Measurements from ENCODE around the gene SLC35F3.

Gene SLC35F3

DNA sequence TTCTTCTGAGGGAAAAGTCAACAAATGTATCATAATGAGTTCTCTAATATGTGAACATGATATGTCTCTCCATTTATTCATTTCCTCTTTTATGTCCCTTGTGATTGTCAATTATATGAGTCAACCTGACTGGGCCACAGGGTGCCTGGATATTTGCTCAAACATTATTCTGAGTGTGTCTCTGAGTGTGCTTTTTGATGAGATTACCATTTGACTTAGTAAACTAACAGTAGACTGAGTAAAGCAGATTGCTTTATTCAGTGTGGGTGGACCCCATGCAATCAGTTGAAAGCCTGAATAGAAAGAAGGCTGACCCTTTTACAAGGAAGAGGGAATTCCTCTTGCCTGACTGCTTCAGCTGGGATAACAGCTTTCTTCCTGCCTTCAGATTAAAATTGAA is 142.6 kb downstream of the SLC35F3 start:
- DNase-seq = no peak

DNA sequence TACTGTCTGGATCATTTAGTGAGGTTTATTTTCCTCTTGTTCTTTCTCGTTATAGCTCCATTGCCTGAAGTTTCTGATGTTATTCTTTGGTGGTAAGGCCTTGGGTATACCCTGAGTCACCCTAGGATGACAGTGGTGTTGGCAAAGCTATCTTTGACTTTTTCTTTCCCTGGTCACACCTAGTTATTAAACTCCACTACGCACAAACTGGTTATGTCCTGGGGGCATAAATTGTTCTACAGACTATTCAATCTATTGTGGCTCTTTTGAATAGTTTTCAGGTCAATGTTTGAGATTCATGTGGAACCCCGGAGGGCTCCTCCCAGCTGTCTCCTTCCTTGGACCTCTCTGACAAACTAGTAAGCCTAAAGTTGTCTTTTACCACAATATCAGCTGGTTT is 157.7 kb downstream of the SLC35F3 start:
- DNase-seq = no peak

DNA sequence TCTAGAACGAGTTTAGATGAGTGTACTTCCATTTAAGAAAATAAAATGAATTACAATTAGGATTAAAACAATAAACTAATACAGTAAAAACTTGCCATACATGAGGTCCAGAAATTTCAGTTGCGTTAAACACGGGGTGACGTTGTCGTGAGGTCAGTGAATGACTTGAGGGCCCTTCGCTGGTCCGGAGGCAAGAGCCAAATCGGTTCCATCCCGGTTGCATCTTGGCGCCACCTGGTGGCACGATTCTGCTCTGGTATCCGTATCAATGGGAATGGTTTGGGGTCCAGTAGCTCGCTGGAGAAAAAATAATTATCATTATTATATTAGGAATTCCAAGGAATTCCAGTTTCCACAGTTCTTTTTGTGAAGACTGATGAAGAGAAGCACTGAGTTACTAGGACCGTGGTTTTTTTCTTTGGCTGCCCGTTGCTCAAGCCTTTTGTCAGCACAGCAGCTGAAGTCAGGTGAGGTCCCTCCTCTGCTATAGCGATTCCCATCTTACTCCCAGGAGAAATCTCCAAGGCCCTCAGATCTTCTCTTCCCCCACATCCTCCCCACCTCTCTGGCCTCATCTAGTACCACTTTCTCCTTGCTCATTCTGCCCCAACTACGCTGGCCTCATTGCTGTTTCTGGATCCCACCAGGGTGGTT is 161.4 kb downstream of the SLC35F3 start:
- peak; percentile 85 for DNase-seq

DNA sequence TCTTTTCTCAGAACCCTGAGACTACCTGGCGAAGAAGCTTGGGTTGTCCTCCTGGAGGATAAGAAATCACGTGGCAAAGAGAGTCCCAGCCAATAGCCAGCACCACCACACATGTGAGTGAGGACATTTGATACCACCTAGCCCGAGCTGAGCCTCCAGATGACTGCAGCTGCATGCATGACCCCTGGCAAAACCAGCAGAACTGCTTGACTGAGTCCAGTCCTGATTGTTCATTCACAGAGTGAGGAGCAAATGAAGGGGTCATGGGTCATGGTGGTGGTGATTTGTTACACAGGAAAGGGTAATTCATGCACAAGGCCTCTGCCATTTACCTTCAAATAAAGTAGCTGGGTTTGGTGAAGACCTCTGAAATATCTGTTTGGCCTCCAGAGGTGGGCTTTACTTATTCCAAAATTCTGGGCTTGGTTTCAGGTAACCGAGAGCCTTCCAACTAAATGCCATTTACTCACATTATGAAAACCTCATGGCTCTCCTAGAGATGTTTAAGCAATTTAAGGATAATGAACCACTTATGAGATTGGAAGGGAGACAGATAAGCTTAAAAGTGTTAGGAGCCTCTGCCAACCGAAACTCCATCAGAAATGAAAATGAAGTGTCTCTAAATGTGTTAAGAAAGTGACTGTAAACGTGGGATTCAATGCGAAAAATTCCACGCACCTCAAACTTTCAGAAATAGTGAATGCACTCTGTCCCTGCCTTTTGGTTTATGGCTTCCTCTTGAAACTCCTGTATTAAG is 163.3 kb downstream of the SLC35F3 start:
- no peak for DNase-seq

DNA sequence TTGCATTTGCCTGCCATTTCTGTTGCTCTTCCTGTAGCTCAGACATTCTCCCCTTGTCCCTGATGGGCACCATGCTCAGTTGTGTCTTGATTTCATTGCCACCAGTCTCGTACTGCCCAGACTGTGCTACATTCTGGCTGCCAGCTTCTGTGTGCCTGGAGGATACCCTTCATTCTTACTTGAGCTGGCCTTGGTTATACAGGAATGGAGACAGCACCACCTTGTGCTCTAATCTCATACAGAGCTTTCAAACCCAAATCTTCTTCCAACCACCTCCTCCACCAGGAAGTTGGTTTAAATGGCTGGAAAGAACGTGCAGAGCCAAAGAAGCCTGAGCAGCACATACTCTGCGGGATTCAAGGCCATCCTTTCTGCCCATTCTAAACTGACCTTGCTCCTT is 165.3 kb downstream of the SLC35F3 start:
- no peak for DNase-seq

DNA sequence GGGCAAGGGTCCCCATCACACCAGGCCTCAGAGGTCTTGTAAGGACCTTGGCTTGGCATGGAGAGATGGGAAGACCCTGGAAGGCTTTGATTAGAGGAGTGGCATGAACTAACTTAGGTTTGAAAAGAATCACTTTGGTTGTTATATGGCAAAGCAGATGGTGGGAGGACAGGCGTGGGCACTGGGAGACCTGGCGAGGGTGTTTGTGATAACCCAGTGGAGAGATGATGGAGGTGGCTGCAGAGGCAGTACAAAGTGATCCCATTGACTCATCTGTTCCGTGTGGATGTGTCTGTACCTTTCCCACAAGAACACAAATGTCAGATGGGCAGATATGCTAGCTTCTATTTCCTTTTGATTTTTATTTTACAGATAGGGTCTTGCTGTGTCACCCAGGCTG is 168.3 kb downstream of the SLC35F3 start:
- no peak for DNase-seq

DNA sequence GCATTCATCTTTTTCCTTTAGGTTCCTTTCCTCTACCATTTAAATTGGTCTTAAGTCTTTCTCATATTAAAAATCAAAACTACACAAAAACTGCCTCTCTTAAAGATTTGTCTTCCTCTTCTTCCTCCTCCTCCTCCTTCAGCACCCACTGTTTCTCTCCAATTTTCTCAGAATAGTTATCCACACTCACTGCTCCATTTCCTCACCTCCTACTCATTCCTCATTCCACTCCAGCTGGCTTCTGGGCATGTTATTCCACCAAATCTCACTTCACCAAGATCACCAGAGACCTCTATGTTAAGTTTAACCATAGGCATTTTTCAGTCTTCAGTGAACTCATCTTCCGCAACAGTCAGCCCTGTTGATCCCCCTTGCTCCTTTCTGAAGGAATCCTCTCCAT is 173.7 kb downstream of the SLC35F3 start:
- DNase-seq = no peak

DNA sequence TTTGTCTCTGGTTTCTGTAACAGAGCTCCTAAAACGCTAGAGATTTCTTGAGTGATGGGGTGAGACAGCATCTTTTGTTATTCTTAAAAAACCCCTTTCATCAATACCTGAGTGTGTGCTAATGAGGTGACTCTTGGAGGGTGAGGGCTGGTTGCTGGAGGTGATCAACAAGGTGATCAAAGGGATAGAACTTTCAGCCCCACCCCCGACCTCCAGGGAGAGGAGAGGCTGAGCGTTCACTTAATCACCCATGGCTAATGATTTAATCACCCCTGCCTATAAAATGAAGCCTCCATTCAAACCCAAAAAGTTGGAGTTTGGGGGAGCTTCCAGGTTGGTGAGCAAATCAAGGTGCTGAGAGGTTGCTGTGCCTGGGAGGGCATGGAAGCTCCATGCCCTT is 175.4 kb downstream of the SLC35F3 start:
- no peak for DNase-seq

DNA sequence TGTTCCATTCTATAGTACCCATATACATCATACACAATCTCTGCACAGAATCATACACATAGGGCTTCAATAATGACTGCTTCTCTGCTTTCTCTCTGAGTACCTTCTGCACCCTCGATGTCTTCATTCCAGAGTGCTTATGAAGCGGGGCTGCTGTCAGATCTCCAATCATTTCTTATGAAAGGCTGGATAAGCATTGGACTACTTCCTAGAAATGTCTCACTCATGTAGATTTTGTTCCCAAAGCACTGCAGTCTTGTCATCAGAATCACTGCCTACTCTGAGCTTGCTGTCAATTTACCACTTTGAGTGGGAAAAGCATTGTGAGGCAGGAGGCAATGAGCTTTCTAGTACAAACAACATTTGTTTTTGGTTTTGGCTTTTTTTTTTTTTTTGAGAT is 179.0 kb downstream of the SLC35F3 start:
- no peak for DNase-seq

DNA sequence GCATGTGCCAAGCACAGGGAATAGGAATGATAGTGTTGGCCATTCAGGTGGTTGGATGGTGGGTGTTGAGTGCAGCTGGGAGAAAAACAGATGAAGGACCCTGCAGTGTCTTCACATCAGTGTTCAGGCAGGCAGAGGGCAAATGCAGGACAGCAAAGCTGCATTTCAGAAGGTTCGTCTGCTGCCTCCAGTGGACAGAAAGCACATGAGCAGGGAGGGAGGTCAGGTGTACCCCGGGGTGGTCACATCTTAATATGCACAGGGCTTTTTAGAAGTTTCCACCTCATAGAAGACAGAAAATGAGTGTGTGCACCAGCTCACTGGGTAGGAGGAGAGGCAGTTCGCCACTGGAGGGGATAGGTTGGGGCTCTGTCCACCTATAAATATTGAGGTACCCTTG is 184.9 kb downstream of the SLC35F3 start:
- no peak for DNase-seq

DNA sequence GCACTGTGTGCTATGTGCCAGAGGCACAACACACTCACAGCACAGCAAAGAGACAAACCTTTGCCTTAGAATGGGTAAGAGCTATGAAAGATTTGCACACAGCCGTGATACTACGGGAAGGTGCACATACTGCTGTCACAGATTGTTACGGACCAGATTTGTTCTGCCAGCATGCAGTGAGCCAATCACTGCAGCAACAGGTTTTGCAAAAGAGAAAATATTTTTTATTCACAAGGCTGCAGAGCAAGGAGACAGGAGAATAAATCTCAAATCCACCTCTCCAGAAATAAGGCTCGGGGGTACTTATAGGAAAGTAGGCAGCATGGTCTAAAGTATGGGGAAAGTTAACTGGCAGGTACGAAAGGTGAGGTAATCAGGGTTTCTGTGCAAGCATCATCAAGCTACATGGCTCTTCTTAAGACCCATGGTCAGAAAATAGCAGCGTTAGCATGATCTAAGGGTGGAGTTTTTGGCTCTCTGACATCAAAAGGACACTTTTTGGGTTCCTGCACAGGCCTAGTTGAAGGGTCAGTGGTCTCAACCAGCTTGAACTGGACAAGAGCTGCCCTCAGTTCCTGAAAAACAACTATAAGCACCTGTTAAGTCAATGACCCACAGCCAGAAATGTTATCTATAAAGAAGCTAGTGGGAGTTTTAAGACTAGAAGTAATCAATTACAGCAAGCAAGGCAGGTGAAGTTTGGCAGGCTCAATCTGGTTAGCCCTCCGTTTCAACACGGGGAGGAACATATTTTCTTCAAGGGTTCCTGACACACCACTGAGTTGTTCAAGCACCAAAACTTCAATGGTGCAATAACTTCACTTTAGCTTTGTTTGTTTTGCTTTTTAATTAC is 186.0 kb downstream of the SLC35F3 start:
- DNase-seq = no peak

DNA sequence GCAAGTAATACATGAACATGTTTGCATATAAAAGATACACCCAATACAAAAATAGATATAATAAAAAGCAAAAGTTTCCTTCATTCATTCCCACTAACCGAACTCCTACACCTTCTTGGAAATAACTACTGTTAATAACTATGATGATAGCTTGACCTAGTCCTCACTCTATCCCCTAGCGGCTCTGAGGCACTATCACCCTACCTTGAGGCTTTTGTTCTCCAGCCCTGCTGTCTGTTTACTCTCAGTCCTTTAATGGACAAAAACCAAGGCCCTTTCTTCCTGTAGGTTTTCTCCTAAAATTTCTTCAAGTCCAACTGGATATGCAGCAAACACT is 186.6 kb downstream of the SLC35F3 start:
- DNase-seq = no peak

DNA sequence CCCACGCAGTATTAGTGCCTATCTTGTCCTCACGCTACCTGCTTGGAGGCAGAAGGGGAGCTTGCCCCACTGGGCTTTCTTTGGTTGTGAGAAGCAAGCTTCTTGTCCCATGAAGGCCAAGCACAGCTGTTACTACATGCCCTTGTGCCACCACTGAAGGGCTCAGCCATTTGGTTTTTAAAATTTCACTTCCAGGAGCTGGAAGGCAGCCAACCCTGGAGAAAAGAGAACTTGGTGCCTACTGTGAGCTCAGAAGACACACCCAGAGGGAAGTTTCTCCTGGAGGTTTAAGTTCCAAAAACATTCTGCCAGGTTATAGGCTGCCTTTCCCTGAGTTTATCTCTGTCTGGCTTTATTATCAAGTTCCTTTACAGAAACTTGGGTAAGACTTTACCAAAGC is 187.4 kb downstream of the SLC35F3 start:
- DNase-seq = no peak

DNA sequence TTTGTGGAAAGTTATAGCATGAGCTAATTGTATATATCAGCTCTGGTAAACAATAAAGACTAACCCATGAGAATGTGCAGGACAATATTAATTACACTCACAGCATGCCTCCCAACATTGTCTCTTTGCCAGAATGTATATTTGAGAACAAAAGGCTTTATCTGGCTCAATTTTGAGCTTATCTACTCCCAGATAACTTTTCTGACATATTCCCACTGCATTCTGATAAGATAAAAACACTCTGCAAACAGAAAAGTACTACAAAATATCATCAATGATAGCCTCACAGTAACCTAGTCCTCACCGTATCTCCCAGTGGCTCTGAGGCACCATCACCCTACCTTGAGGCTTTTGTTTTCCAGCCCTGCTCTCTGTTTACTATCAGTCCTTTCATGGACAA is 188.6 kb downstream of the SLC35F3 start:
- no peak for DNase-seq

DNA sequence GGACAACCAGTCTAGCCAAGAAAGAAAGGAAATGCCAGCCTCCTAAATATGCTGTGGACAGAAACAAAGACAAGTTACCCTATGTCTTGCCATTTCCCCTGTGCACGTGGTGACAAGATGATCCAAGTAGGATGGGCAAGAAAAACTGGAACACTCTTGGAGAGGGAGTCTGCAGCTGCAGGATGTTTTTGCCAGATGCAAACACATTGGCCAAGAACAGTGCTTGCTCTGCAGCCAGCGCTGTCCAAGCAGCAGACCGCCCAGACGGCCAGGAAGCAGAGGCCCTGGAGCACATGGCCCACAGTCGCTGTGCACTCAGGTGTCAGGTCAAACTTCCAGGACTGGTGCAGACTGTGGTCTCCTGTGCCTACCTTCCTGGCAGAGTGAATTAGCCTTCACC is 189.3 kb downstream of the SLC35F3 start:
- no peak for DNase-seq

DNA sequence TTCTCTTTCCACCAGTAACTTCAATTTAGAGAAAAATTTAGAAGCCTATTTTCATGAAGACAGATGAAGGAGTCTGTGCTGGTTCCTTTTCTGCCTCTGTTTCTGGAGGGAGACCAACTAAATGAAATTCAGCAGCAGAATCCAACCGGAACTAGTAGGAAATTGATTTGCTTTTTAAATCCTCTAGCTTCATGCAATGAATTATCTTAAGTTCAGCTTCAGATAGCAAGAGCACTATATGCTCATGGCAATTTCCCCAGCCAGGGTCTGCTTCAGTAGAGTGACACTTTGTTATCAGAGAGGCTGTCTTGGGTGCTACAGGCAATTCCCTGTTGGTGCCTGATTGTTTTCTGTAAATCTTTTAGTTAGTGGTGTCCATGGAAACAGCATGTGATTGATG is 189.7 kb downstream of the SLC35F3 start:
- DNase-seq = no peak

DNA sequence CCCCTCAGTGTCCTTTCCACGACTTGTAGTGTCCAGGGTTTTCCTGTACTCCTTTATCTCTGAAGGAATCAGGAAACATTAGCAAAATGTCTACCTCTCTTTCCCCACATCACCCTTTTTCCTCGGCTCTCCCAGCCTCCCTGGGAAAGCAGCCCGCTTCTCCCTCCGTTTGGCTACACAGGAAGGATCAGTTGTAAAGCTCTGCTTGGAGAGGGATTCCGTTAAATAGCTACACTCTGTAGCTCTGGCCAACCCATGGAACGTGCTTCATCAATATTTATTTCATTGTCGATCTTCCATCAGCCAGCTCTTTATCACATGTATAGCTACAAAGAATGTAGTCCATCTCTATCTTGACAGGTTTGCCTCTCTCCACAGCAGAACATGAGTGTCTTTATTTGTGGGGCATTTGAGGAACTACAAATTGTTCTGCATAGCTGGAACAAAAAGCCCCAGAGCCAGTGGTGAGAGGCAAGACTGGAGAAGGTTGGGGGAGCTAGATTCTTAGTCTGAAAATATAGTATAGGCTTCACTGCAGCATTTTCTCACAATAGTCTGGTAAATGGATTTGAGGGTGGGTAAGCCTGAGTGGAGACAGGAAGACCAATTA is 191.8 kb downstream of the SLC35F3 start:
- DNase-seq = no peak

DNA sequence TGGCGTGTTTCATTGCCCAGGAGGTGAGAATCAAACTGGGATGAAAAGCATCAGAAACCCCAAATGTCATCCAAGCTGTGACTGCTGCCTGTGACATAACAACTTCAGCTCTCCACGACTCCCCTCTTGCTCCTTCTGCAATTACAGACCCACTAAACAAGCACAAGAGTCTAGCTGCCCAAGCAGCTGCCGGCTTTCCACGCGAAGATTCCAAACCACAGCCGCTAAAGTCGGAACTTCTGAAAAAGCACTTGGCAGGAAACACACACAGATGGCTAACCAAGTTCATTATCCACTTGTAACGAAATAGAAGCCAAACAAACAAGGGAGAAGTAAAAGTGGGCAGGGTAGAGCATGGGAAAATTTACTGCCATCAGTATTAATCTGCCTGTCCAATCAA is 198.1 kb downstream of the SLC35F3 start:
- DNase-seq = no peak

DNA sequence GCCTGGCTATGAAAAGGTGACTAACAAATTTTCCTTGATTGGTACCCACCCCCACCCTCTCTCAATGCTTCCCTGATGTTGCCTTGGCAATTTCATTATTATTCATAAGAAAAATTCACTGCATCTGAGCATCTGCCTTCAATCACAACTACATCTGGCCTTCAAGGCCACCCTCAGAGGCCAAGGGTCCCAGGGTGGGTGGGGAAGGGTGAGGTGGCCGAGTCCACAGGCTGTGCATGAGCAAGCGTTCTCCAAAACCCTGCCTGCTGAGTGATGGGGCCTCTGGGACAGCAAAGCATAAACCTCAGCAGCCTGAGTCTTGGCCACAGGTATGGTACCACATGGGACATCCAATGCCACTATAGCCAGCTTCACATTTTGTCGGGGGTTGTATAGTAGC is 198.7 kb downstream of the SLC35F3 start:
- DNase-seq = no peak

DNA sequence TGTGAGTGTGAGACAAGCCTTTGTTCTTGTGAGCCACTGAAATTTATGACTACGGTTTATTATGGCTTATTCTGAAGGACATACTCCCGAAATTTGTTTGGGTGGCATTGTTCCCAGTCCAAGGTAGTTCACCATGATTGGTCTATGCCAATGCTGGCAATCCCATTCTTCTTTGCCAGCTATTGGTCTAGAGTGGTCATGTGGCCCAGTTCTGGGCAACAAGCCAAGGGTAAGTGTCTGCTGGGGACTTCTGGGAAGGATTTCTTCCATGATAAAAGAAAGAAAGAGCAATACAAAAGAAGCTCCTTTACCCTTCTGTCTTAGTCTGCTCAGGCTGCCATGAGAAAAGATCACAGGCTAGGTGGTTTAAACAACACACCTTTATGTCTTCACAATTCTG is 201.6 kb downstream of the SLC35F3 start:
- DNase-seq = no peak

DNA sequence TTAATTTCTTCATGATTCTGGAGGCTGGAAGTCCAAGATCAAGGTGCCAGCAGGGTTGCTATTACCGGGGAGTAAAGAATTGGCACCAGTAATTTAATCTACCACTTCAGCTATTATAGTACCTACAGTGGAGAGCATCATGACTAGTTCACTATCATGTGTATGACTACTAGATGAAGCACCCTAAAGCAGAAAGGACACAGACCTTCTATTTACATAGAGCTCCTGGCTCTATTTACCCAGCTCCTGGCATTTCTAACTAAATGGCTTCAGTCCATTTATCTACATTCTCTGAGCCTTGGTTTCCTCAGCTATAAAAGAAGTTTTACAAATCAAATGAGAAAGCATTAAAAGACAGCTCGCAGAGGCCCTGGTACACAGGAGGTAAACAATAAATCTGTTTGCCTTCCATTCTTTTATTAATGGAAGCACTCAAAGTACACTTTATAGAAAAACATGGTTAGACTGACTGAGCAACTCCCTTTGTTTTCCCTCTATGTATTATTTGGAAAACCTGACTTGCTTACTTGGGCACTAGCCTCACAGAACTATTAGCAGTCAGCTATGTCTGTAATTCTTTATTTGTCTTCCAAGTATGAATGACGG is 203.0 kb downstream of the SLC35F3 start:
- DNase-seq = no peak

DNA sequence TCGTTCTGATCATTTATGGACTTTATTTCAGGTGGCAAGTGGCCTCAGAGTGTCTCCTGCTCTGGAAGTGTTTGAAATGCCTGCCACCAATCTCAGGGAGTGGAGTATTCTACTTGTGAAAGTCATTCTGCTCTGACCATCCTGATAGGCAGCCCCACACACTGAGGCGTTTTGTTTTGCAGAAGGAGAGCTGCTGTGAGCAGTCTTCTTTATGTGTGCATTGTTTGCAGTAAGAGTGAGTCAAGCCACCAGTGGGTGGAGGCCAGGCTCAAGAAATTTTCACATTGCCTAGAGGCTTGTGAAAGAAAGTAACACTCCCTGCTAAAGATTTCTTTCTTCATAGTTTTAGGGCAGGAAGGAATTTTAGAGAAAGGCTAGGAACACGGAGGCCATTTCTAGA is 204.4 kb downstream of the SLC35F3 start:
- DNase-seq = no peak

DNA sequence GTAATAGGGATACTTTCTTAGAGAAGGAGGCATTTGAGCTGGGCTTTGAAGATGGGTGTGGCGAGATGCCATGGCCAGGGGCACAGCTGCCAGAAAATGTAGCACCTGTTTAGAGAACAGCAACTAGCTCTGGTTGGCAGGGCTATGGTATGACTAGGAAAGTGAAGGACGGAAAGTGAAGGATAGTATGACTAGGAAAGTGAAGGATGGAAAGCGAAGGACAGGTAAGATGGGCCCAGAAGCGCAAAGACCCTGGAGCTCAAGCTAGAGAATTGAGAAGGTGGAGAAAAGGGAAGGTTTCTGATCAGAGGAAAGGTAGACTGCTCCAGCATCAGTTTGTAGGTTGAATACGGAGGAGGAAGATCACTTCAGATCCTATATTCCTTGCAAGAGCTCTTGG is 205.4 kb downstream of the SLC35F3 start:
- DNase-seq = no peak

All from activated CD8-positive, alpha-beta memory T cell treated with anti-CD3 and anti-CD28 coated beads for 24 hours (primary cell).